ENCODE measurements around the gene MCFD2.

DNA sequence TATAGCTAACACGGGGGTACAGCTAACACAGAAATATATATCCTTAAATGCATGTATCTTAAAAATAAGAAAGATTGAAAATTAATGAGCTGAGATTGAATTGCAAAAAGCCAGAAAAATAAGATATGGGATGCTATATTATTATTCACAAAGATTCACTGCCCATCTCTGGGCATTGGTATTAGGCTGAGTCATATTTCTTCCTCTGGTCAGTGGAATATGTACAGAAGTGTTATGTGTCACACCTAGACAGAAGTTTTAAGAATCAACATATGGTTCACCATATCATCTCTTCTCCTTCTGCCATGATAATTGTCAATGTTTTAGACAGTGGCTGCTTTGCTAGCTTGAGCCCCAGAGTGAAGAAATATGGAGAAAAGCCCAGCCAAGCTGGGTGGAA, 14.0 kb upstream of the MCFD2 start:
- TF ChIP-seq, protein P1, sequence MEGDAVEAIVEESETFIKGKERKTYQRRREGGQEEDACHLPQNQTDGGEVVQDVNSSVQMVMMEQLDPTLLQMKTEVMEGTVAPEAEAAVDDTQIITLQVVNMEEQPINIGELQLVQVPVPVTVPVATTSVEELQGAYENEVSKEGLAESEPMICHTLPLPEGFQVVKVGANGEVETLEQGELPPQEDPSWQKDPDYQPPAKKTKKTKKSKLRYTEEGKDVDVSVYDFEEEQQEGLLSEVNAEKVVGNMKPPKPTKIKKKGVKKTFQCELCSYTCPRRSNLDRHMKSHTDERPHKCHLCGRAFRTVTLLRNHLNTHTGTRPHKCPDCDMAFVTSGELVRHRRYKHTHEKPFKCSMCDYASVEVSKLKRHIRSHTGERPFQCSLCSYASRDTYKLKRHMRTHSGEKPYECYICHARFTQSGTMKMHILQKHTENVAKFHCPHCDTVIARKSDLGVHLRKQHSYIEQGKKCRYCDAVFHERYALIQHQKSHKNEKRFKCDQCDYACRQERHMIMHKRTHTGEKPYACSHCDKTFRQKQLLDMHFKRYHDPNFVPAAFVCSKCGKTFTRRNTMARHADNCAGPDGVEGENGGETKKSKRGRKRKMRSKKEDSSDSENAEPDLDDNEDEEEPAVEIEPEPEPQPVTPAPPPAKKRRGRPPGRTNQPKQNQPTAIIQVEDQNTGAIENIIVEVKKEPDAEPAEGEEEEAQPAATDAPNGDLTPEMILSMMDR (IDR thresholded peaks at IDR 0.05), result no peak
- TF ChIP-seq POLR2A (IDR thresholded peaks at IDR 0.05), result no peak

Measured in heart left ventricle (tissue), 13 donors.